GM19328 (cell line): ENCODE measurements around the gene FNDC3B.
A peak's percentile ranks its signal among the peaks of the same experiment; 100 is the strongest.

ENCODE experiments used
- ATAC-seq: cut with Tn5 transposase; IDR thresholded peaks from one replicate; pipeline ENCODE4 v1.9.1; 2021; ENCODE audit warnings: mild to moderate bottlenecking, moderate library complexity; ENCODE audit not compliant: unreplicated experiment

The FNDC3B gene

GRCh38 chr3:172132159-172132586 is 92.8 kb downstream of the FNDC3B start:
- ATAC-seq: no peak

GRCh38 chr3:172132721-172133311 is 93.4 kb downstream of the FNDC3B start:
- ATAC-seq: no peak

DNA sequence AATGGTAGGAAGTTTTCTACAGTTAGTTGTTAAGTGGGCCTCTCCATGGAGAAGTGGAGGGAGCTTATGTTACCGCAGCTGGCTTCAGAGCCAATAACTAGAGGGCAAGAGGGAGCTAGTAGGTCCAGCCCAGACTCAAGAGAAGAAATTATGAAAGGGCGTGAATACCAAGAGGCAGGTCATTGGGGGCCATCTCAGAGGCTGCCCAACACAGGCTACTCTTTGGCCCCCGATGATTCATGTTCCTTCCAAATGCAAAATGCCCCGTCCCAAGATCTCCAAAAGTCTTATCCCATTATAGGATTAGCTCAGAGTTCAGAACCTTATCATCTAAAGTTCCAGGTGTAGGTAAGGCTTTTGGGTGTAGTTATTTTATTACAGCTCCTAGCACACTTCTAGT is 94.5 kb downstream of the FNDC3B start:
- ATAC-seq: no peak

- no peak for ATAC-seq
Measured at GRCh38 chr3:172134352-172134751, 95.0 kb downstream of the FNDC3B start.

DNA sequence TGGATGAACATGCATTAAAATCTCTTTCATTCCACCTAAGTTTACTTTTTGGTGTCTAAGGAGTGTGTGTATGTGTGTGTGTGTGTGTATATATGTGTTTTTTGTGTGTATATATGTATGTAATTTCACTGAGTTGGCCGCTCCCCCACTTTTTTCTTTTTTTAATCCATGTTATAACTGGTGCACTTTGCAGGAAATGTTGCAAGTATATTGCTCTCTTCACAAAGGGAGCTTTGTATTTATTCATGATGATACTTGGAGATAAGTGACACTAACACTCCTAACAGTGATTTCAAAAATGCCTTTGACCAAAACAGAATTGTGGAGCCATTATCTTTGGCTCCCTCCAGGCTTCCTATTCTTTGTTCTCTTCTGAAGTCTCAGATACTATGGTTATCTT is 95.8 kb downstream of the FNDC3B start:
- no peak for ATAC-seq

DNA sequence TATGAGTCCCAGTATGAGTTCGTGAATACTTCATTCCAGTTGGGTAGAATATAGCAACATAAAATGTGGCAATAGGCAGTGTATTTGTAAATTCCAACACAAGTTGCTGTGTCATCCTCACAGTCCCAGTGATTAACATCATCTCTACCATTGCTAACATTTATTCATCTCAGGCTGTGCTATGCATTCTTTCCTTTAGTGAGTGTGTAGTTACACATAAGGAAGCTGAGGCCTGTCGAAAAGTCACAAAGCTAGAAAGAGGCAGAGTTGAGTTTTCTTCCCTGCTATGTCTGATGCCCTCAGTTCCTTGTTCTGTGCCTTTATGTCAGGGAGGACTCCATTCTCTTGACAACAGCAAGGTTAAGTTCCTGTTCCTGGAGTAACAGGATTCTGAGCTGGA is 96.4 kb downstream of the FNDC3B start:
- ATAC-seq: no peak

GRCh38 chr3:172136330-172136729 is 97.0 kb downstream of the FNDC3B start:
- ATAC-seq: no peak

GRCh38 chr3:172137287-172138192 is 98.2 kb downstream of the FNDC3B start:
- ATAC-seq: no peak

- no peak for ATAC-seq
Measured at GRCh38 chr3:172138193-172138537, 98.8 kb downstream of the FNDC3B start.

DNA sequence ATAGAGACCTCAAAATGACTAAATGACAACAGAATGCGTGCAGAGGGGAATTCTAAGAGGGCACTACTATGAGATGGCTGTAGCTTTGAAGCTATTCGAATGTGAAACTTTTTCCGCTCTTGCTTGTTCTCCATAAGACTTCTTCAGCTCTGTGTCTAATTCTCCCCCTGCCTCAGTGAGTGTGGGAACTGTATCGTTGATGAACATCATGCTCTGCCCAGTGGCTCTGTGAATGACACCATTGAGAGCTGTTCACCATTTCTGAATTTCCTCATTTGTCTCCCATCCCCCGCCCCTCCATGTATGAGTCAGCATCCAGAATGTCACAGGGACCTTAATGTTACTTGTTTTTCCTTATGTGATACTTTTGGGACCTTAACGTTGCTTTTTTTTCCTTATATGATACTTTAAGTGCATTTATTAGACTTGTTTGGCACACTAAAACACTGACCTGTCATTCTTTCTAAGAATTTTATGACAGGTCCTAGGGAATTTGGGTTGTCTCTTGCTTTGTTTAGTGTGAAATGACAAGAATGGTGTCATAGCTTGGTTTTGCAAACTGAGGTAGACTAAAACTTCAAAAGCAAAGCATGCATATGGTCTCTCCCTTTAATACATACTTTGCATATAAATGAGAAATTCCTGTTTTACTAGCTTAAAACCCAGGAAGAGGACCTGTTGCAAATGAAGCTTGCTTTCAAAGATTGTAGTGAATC is 99.6 kb downstream of the FNDC3B start:
- no peak for ATAC-seq

- no peak for ATAC-seq
Measured at GRCh38 chr3:172139528-172140276, 100.3 kb downstream of the FNDC3B start.

DNA sequence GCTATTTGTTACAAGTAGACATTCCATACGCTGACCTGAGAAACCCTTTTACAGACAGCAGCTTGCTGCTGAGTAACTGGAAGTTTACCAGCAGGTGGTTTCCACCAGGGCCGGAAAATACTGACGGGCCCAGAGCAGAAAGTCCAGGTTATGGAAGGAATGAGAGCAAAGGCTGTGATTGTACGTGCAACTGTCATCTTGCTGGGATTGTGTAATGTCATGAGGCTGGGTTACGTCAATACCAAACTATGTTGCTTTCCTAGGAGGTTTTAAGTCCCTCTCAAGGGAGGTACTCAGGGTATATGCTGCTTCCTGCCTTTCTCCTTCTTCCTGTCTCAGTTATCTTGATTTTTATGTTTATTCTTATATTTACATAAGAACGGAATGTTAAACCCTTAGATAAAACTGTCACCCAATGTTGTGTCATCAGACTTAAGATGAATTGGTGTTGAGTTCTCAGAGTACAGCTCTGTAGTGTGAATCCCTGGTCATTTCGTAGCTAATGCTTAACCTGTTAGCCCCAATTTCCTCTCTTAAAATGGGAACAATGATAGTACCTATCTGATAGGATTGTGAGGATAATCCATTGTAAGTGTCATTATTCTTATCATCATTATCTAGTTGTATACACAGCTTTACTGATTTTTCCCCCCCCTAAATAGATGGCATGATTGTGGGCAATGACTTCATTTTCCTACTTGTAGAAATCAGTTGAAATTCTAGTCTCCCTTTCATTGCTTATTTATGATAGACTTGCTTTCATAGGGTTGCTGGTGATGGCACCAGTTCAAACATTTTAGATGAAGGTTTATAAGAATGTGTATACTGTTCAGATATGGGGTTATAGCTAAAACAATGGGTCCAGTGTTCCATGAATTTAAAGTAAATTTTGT is 101.4 kb downstream of the FNDC3B start:
- no peak for ATAC-seq

GRCh38 chr3:172142051-172142863 is 102.9 kb downstream of the FNDC3B start:
- ATAC-seq: peak; percentile 79

DNA sequence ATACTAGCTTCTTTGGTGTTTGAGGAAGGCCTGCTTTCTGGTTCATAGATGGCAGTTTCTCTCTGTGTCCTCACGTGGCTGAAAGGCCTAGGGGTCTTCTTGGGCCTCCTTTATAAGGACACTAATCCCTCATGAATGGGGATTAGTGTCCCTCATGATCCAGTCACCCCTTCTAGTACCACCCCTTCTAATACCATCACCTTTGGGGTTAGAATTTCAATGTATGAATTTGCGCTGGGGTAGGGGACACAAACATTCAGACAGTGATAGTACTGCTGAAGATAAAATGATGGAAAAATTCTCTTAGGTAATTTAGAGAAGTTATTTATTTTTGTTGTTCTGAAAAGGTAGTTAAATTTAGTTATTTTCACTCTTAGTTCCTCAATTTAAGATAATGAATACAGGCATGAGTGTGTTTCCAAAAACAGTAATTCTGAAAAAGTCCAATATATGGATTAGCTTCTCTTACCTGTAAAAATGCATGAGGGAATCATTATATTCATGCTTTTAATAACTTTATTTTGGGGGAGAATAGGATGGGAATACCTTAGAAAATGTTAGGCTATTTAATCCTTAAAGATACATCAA is 103.6 kb downstream of the FNDC3B start:
- no peak for ATAC-seq

GRCh38 chr3:172143739-172144497 is 104.5 kb downstream of the FNDC3B start:
- ATAC-seq: no peak

- ATAC-seq: no peak
Measured at GRCh38 chr3:172144601-172145000, 105.2 kb downstream of the FNDC3B start.

DNA sequence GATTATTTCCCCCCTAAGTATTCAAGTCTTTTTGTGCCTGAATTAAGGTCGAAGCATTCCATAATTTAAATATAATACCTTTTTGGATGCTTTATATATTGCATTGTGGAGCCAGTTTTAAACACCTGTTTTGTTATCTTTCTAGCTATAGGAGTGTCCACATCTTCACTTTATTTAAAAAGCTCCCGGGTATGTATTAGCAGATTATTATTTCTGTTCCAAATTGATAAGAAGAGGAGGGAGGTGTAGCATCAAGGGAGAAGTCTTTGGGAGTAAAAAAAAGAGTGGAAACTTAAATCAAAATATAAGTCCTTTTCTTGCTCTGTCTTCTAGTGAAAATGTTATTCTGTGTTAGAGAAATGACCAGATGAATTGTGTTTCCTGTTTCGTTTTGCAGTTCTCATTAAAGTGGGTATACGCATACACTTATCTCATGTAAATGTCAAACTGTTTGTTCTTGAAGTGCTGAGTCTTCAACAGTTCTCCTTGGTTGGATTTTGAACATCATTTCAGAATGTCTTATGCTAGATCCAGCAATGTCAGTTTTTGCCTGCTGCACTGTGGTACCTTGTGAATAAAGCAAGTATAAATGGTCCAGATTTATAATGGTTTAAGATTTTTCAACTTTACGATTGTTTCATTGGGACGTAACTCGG is 105.8 kb downstream of the FNDC3B start:
- no peak for ATAC-seq

DNA sequence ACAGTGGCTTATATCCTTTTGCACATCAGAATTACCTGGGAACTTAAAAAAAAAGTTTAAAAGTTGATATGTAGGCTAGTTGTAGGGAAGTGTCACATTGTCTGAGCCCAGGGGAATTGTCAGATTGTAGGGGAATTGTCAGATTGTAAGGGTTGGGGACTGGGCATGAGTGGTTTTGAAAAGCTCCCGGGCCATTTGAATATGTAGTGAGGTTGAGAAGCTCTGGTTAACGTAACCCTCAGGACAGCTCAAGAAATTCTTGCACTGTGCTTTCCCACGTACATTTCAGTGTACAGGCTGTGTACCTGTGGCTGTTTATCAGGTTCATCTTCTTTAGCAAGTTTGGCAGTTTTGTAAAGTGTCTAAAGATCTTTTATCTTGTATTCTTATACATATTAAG is 107.0 kb downstream of the FNDC3B start:
- no peak for ATAC-seq
